Kidney epithelial cell (primary cell): Measurements from ENCODE around the gene PPCDC. TPM values are rescaled to one million over a fixed set of nuclear protein-coding genes. Genes with fewer than 3 reads are reported as not detected.

ENCODE experiments used
- DNase-seq: peaks from one replicate; pipeline ENCODE4 v3.0.0-alpha.2; 2010; ENCODE audit warnings: low read depth
- H3K27me3 ChIP-seq: 2 replicates; pipeline ENCODE4 v1.6.0; 2011; ENCODE audit warnings: low read length; ENCODE audit not compliant: control insufficient read depth, insufficient read depth
- H3K36me3 ChIP-seq: 2 replicates; pipeline ENCODE4 v1.5.1; 2011; ENCODE audit warnings: low read length; ENCODE audit not compliant: control insufficient read depth, insufficient read depth
- H3K4me3 ChIP-seq: 2 replicates; pipeline ENCODE4 v1.5.1; 2011; ENCODE audit warnings: low read depth, mild to moderate bottlenecking, control low read depth, low read length
- total RNA-seq: library from RNA; depleted of rRNA; stranded (reverse); fragments of >200 nt; gene quantifications from 2 replicates; pipeline ENCODE4 v1.2.3, GENCODE V29; 2015
- TF ChIP-seq, protein P1 (sequence below): IDR thresholded peaks from 2 replicates; pipeline ENCODE4 v1.5.1; 2011; ENCODE audit warnings: mild to moderate bottlenecking, moderate library complexity, low read length, control low read depth, inconsistent platforms; ENCODE audit not compliant: insufficient read depth, poor library complexity, severe bottlenecking

PPCDC gene
- total RNA-seq, 1 donor from 2014 or later: 25.9 TPM

DNA sequence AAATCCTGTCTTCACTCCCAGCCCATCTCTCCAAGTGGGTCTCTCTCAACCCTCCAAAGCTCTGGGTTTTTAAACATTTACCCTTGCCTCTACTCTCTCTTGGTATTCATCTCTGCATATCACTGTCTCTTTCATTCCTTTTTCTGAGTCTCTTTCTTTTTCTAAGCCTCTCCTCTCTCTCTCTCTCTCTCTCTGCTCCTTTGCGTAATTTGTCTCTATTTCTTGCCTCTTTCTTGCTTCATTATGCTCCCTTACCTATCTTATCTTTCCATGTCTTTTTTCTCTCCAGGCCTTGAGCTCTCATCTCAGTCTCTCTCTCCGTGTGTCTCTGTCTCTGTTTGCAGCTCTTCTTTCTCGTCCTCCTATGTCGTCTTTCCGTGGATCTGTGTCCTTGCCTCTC lies 28.7 kb upstream of the PPCDC start:
- H3K4me3 ChIP-seq: peak overlapping the region; percentile 26
- H3K36me3 ChIP-seq: no peaks in the 10 kb centered on the region
- peaks cover 10% of the 10 kb centered on the region for H3K27me3 ChIP-seq
- DNase-seq: no peak
- TF ChIP-seq, protein P1, sequence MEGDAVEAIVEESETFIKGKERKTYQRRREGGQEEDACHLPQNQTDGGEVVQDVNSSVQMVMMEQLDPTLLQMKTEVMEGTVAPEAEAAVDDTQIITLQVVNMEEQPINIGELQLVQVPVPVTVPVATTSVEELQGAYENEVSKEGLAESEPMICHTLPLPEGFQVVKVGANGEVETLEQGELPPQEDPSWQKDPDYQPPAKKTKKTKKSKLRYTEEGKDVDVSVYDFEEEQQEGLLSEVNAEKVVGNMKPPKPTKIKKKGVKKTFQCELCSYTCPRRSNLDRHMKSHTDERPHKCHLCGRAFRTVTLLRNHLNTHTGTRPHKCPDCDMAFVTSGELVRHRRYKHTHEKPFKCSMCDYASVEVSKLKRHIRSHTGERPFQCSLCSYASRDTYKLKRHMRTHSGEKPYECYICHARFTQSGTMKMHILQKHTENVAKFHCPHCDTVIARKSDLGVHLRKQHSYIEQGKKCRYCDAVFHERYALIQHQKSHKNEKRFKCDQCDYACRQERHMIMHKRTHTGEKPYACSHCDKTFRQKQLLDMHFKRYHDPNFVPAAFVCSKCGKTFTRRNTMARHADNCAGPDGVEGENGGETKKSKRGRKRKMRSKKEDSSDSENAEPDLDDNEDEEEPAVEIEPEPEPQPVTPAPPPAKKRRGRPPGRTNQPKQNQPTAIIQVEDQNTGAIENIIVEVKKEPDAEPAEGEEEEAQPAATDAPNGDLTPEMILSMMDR: no peak

- H3K4me3 ChIP-seq: peak within 1 kb of the TSS; percentile 84
- no peaks in the 10 kb centered on the region for H3K36me3 ChIP-seq
- peaks cover 10% of the 10 kb centered on the region for H3K27me3 ChIP-seq
- peak; percentile 75 for DNase-seq
- TF ChIP-seq, protein P1: no peak
Measured at GRCh38 chr15:74995182-74995778, 28.1 kb upstream of the PPCDC start, which contains the start of gene SCAMP5. Gene SCAMP5 (plus strand): TSS chr15:74995563. CDS start chr15:75011840, 16,277 bp downstream.

GRCh38 chr15:74995779-74996765 lies 27.3 kb upstream of the PPCDC start:
- Histone ChIP-seq H3K4me3 (peak overlapping the region; percentile 84), H3K36me3 (no peaks in the 10 kb centered on the region), H3K27me3 (peaks cover 10% of the 10 kb centered on the region)
- DNase-seq: no peak
- TF ChIP-seq, protein P1: no peak

- H3K4me3 ChIP-seq: no peak overlapping the region
- H3K36me3 ChIP-seq: no peaks in the 10 kb centered on the region
- DNase-seq: no peak
- peaks cover 10% of the 10 kb centered on the region for H3K27me3 ChIP-seq
- TF ChIP-seq, protein P1: no peak
Measured at GRCh38 chr15:74997141-74997540, 26.2 kb upstream of the PPCDC start.

DNA sequence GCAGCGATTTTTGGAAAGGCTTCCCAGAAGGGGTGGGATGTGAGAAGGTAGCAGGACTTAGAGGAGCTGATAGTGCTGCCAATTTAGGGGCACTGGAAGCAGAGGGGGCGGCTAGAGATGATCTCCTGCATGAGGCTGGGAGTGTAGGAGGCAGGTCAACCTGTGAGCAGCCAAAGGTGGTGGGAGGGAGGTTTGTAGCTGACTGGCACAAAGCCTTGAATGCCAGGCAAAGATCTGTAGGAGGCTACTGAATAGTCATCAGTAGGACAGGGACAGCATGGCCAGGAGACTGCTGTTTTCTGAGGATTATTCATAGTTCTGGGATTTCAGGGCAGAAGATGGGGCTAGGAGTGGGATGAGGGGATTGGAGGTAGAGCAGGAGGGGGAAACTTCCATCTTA lies 25.8 kb upstream of the PPCDC start:
- TF ChIP-seq, protein P1: no peak
- no peaks in the 10 kb centered on the region for H3K36me3 ChIP-seq
- DNase-seq: no peak

More for the DNA sequence above, 25.8 kb upstream of the PPCDC start:
- peaks cover 10% of the 10 kb centered on the region for H3K27me3 ChIP-seq
- no peak overlapping the region for H3K4me3 ChIP-seq
